SK-N-MC (cell line): ENCODE data around the gene PRKN.

Experiments used
- EZH2 ChIP-seq: fragments of 200-600 bp; sonication (generic); IDR thresholded peaks from one replicate; pipeline ENCODE4 v1.6.1; 2017; ENCODE audit warnings: antibody characterized with exemption
- FOXP2 ChIP-seq: optimal IDR thresholded peaks from 2 replicates; pipeline ENCODE3; 2011; ENCODE audit warnings: mild to moderate bottlenecking, moderate library complexity; ENCODE audit not compliant: insufficient read depth; ENCODE audit errors: extremely low read length, control extremely low read depth
- POLR2AphosphoS5 ChIP-seq: IDR thresholded peaks from 2 replicates; pipeline ENCODE4 v1.6.1; 2012; ENCODE audit warnings: mild to moderate bottlenecking, low read depth, low read length, borderline replicate concordance

- TF ChIP-seq EZH2 (no peak), POLR2AphosphoS5 (no peak), FOXP2 (no peak)
Observed at GRCh38 chr6:162078667-162079066, 648.9 kb downstream of the PRKN start.
